HEK293 (cell line): ENCODE results near the gene UBR7.
"Not testable (repeated sequence)": the region's sequence is repeated elsewhere in the genome, so short reads cannot be mapped to it uniquely, and the experiment has no call there.

ENCODE experiments used
- PBX3 ChIP-seq: sonication (generic); formaldehyde crosslinking; IDR thresholded peaks from 2 replicates; pipeline ENCODE4 v1.8.1; 2022; ENCODE audit warnings: mild to moderate bottlenecking, moderate library complexity, missing genetic modification reagents
- REPIN1 ChIP-seq: fragments of 450-650 bp; formaldehyde crosslinking; IDR thresholded peaks from 2 replicates; pipeline ENCODE4 v1.5.1; 2017; ENCODE audit warnings: missing biosample characterization, missing genetic modification characterization, low read depth
- YY1 ChIP-seq: fragments of 450-650 bp; formaldehyde crosslinking; IDR thresholded peaks from 2 replicates; pipeline ENCODE4 v1.5.1; 2018; ENCODE audit warnings: missing biosample characterization, missing genetic modification characterization
- ZBTB21 ChIP-seq: fragments of 450-650 bp; formaldehyde crosslinking; IDR thresholded peaks from 2 replicates; pipeline ENCODE4 v1.5.1; 2017; ENCODE audit warnings: missing biosample characterization, missing genetic modification characterization
- ZFP37 ChIP-seq: fragments of 450-650 bp; formaldehyde crosslinking; IDR thresholded peaks from 2 replicates; pipeline ENCODE4 v1.5.1; 2016; ENCODE audit warnings: missing biosample characterization, missing genetic modification characterization
- ZFP41 ChIP-seq: fragments of 450-650 bp; formaldehyde crosslinking; IDR thresholded peaks from 2 replicates; pipeline ENCODE4 v1.5.1; 2016; ENCODE audit warnings: missing biosample characterization, missing genetic modification characterization, borderline replicate concordance
- ZNF10 ChIP-seq: fragments of 450-650 bp; formaldehyde crosslinking; IDR thresholded peaks from 2 replicates; pipeline ENCODE4 v1.5.1; 2017; ENCODE audit warnings: missing biosample characterization, missing genetic modification characterization
- ZNF114 ChIP-seq: fragments of 450-650 bp; formaldehyde crosslinking; IDR thresholded peaks from 2 replicates; pipeline ENCODE4 v1.5.0; 2017; ENCODE audit warnings: missing biosample characterization, missing genetic modification characterization
- ZNF138 ChIP-seq: fragments of 450-650 bp; formaldehyde crosslinking; IDR thresholded peaks from 2 replicates; pipeline ENCODE4 v1.5.1; 2016; ENCODE audit warnings: missing biosample characterization, missing genetic modification characterization, borderline replicate concordance
- ZNF140 ChIP-seq: fragments of 450-650 bp; formaldehyde crosslinking; IDR thresholded peaks from 2 replicates; pipeline ENCODE4 v1.5.1; 2016; ENCODE audit warnings: missing biosample characterization, missing genetic modification characterization
- ZNF19 ChIP-seq: fragments of 450-650 bp; formaldehyde crosslinking; IDR thresholded peaks from 2 replicates; pipeline ENCODE4; 2016; ENCODE audit warnings: missing biosample characterization, missing genetic modification characterization, low read depth
- ZNF660 ChIP-seq: fragments of 450-650 bp; IDR thresholded peaks from 2 replicates; pipeline ENCODE4 v1.5.1; 2018; ENCODE audit warnings: missing biosample characterization, mild to moderate bottlenecking, missing genetic modification characterization
- TF ChIP-seq, protein P1 (sequence below): fragments of 450-650 bp; formaldehyde crosslinking; IDR thresholded peaks from 2 replicates; pipeline ENCODE4 v1.5.1; 2016; ENCODE audit warnings: missing biosample characterization, missing genetic modification characterization

DNA sequence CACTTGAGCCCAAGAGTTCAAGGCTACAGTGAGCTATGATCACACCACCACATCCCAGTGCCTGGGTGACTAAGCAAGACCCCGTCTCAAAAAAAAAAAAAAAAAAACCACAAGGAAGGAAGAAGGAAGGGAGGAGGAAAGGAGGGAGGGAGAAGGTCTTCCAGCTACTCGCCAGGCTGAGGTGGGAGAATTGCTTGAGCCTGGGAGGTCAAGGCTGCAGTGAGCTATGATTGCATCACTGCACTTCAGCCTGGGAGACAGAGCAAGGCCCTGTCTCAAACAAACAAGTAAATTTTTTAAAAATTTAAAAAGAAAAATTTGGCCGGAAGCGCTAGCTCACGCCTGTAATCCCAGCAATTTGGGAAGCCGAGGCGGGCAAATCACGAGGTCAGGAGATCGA lies 38.4 kb upstream of the UBR7 start:
- not testable (repeated sequence) for TF ChIP-seq ZNF660 (tag by site-specific recombination); ZBTB21 (tag by site-specific recombination); ZNF138 (tag by site-specific recombination); ZNF114; ZFP37 (tag by site-specific recombination); ZNF10 (tag by site-specific recombination); PBX3 (CRISPR knock-in tag); YY1; ZNF19; ZFP41 (tag by site-specific recombination); REPIN1 (tag by site-specific recombination); ZNF140
- TF ChIP-seq, protein P1, sequence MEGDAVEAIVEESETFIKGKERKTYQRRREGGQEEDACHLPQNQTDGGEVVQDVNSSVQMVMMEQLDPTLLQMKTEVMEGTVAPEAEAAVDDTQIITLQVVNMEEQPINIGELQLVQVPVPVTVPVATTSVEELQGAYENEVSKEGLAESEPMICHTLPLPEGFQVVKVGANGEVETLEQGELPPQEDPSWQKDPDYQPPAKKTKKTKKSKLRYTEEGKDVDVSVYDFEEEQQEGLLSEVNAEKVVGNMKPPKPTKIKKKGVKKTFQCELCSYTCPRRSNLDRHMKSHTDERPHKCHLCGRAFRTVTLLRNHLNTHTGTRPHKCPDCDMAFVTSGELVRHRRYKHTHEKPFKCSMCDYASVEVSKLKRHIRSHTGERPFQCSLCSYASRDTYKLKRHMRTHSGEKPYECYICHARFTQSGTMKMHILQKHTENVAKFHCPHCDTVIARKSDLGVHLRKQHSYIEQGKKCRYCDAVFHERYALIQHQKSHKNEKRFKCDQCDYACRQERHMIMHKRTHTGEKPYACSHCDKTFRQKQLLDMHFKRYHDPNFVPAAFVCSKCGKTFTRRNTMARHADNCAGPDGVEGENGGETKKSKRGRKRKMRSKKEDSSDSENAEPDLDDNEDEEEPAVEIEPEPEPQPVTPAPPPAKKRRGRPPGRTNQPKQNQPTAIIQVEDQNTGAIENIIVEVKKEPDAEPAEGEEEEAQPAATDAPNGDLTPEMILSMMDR (tag by site-specific recombination), result not testable (repeated sequence)
